ENCODE data around the gene ICE2. TPM values are rescaled to one million over a fixed set of nuclear protein-coding genes. Genes with fewer than 3 reads are reported as not detected.

ICE2 gene
- total RNA-seq, 4 donors from 2014 or later: 5.8 to 19.0 (median 14.3) TPM

DNA sequence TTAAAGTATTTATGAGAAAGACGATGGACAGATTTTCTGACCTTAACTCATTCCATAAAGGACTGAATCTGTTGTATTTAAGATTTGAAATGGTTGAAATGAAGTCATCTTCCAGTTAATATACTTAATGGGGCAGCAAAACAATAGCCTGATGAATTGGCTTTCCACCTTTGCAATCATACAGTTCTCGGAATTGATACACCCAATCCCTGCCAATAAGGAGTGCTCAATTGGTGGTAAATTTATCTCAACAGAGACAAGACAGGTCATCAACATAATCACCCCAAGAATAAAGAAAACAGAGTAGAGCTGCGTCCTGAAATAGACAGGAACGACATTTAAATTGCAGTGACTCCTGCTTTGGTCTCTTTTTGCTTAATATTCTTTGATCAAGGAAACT lies 92.3 kb downstream of the ICE2 start:
- TF ChIP-seq CTCF (IDR thresholded peaks at IDR 0.05 in 4 of 5, conservative IDR thresholded peaks at IDR 0.05 in 1 of 5) (no peak), POLR2A (IDR thresholded peaks at IDR 0.05) (no peak)
- peak overlapping the region in 1 of 4 donors; percentile 42 for H3K27ac ChIP-seq
- H3K9me3 ChIP-seq: no peaks in the 10 kb centered on the region
- peaks cover 0 to 40% of the 10 kb centered on the region in 2 donors for H3K36me3 ChIP-seq
- ATAC-seq: no peak
- peaks cover 61 to 89% of the 10 kb centered on the region in 2 donors for H3K4me1 ChIP-seq
- DNase-seq: no peak
- intact Hi-C loops (cut with DNase I; ENCODE audit: low total_unique reads) (no loop called here), in situ Hi-C loops (cut with MboI; ENCODE audit: low sequenced_read_pairs in 4 of 4) (no loop called here)
- H3K27me3 ChIP-seq: no peaks in the 10 kb centered on the region
- no peak overlapping the region for H3K4me3 ChIP-seq

GRCh38 chr15:60385620-60386552 lies 93.1 kb downstream of the ICE2 start:
- ATAC-seq: no peak
- H3K27ac ChIP-seq: peak overlapping the region in 1 of 4 donors; percentile 42
- intact Hi-C loops (cut with DNase I; ENCODE audit: low total_unique reads): no loop called here
- in situ Hi-C loops (cut with MboI; ENCODE audit: low sequenced_read_pairs in 4 of 4): no loop called here
- H3K4me1 ChIP-seq: peaks cover 56 to 89% of the 10 kb centered on the region in 2 donors
- no peaks in the 10 kb centered on the region for H3K9me3 ChIP-seq
- no peak for DNase-seq
- H3K36me3 ChIP-seq: peaks cover 0 to 47% of the 10 kb centered on the region in 2 donors
- H3K4me3 ChIP-seq: no peak overlapping the region
- TF ChIP-seq POLR2A (IDR thresholded peaks at IDR 0.05) (no peak), CTCF (IDR thresholded peaks at IDR 0.05 in 4 of 5, conservative IDR thresholded peaks at IDR 0.05 in 1 of 5) (no peak)
- H3K27me3 ChIP-seq: no peaks in the 10 kb centered on the region

DNA sequence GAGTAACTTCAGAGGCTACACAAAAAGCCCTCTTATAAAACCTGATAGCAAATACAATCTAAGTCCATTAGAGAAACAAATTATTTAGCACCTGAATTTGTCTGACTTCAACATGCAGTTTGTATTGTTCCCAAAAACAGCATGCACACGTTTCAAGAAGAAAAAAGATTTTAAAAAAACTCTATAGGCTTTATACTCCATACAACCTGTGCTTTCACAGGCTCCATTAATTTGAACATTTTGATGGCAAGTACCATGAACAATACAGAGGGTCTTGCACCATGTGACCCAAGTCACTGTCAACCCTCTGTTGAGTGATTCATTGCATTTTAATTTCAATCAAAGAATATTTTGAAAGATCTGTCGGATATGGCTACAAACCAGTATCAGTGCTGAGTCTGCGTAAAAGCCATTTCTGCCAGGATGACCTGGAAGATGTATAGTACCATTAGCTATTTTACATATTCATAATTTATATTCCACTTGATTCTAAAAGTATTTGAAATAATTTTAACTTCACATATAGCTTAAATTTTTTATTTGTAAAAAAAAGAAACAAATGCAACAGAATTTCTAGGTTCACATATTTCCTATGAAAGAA lies 94.3 kb downstream of the ICE2 start:
- H3K36me3 ChIP-seq: peaks cover 0 to 55% of the 10 kb centered on the region in 2 donors
- in situ Hi-C loops (cut with MboI; ENCODE audit: low sequenced_read_pairs in 4 of 4): no loop called here
- H3K9me3 ChIP-seq: no peaks in the 10 kb centered on the region
- H3K27ac ChIP-seq: peak overlapping the region in 2 of 4 donors; percentile 5 to 89
- DNase-seq (no peak), ATAC-seq (no peak)
- TF ChIP-seq CTCF (IDR thresholded peaks at IDR 0.05 in 4 of 5, conservative IDR thresholded peaks at IDR 0.05 in 1 of 5): no peak
- no peak for TF ChIP-seq POLR2A (IDR thresholded peaks at IDR 0.05)
- H3K27me3 ChIP-seq: no peaks in the 10 kb centered on the region
- intact Hi-C loops (cut with DNase I; ENCODE audit: low total_unique reads): no loop called here
- peaks cover 52 to 89% of the 10 kb centered on the region in 2 donors for H3K4me1 ChIP-seq
- H3K4me3 ChIP-seq: no peak overlapping the region

DNA sequence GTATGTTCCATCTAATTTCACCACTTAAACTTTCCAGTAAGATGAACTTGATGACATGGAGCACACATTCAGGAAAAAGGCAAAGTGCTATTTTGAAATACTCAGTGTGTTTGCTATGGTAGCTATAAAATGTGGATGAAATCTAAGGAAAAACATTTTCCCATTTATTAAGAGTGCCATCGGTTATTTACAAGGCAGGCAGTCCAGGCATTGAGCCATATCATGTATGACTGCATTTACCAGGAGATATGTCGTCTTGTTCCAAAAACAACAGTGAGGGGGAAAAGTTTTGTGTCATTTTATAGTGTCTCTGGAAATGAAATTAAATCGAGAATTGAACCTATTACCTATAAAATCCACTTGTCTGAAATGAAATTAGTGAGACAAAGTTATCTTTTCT lies 94.9 kb downstream of the ICE2 start:
- ATAC-seq (no peak), DNase-seq (no peak)
- TF ChIP-seq CTCF (IDR thresholded peaks at IDR 0.05 in 4 of 5, conservative IDR thresholded peaks at IDR 0.05 in 1 of 5): no peak
- TF ChIP-seq POLR2A (IDR thresholded peaks at IDR 0.05): no peak
- H3K27ac ChIP-seq: peak overlapping the region in 2 of 4 donors; percentile 5 to 89
- peaks cover 48 to 89% of the 10 kb centered on the region in 2 donors for H3K4me1 ChIP-seq
- in situ Hi-C loops (cut with MboI; ENCODE audit: low sequenced_read_pairs in 4 of 4): no loop called here
- H3K27me3 ChIP-seq: no peaks in the 10 kb centered on the region
- H3K36me3 ChIP-seq: peaks cover 0 to 58% of the 10 kb centered on the region in 2 donors
- H3K4me3 ChIP-seq: no peak overlapping the region
- intact Hi-C loops (cut with DNase I; ENCODE audit: low total_unique reads): no loop called here
- no peaks in the 10 kb centered on the region for H3K9me3 ChIP-seq
